NCI-H345 treated with DMSO at 0.1 percent for 48 hours (cell line): ENCODE measurements around the gene FRZB.

Experiments
- DNase-seq: peaks from one replicate; lab custom pipeline; 2025; ENCODE audit not compliant: unreplicated experiment; lab: John Stamatoyannopoulos, UW

Gene FRZB

GRCh38 chr2:182845794-182846417 lies 20.5 kb downstream of the FRZB start:
- no peak for DNase-seq

GRCh38 chr2:182836451-182836850 lies 30.0 kb downstream of the FRZB start:
- DNase-seq, result no peak

GRCh38 chr2:182834293-182834692 lies 32.1 kb downstream of the FRZB start:
- no peak for DNase-seq

- DNase-seq, result no peak
Measured at GRCh38 chr2:182833084-182833854, 33.2 kb downstream of the FRZB start.

GRCh38 chr2:182831921-182832320 lies 34.5 kb downstream of the FRZB start:
- no peak for DNase-seq

- no peak for DNase-seq
Measured at GRCh38 chr2:182831101-182831500, 35.3 kb downstream of the FRZB start.

GRCh38 chr2:182827182-182827879 lies 39.1 kb downstream of the FRZB start:
- no peak for DNase-seq

GRCh38 chr2:182826496-182826895 lies 39.9 kb downstream of the FRZB start:
- no peak for DNase-seq

- no peak for DNase-seq
Measured at GRCh38 chr2:182826064-182826463, 40.4 kb downstream of the FRZB start.

GRCh38 chr2:182824767-182825158 lies 41.7 kb downstream of the FRZB start:
- no peak for DNase-seq

- DNase-seq, result peak; percentile 65
Measured at GRCh38 chr2:182824056-182824766, 42.2 kb downstream of the FRZB start.

- DNase-seq, result no peak
Measured at GRCh38 chr2:182822733-182823132, 43.7 kb downstream of the FRZB start.

GRCh38 chr2:182821182-182821581 lies 45.3 kb downstream of the FRZB start:
- DNase-seq, result no peak

GRCh38 chr2:182819412-182819811 lies 47.0 kb downstream of the FRZB start:
- DNase-seq, result no peak

GRCh38 chr2:182818925-182819324 lies 47.5 kb downstream of the FRZB start:
- DNase-seq, result peak; percentile 81

GRCh38 chr2:182818501-182818900 lies 47.9 kb downstream of the FRZB start:
- DNase-seq, result no peak

- DNase-seq, result no peak
Measured at GRCh38 chr2:182817558-182817957, 48.9 kb downstream of the FRZB start.

GRCh38 chr2:182816866-182817265 lies 49.6 kb downstream of the FRZB start:
- no peak for DNase-seq

- no peak for DNase-seq
Measured at GRCh38 chr2:182814804-182815203, 51.6 kb downstream of the FRZB start.

GRCh38 chr2:182814380-182814779 lies 52.1 kb downstream of the FRZB start:
- DNase-seq, result no peak

GRCh38 chr2:182810087-182810486 lies 56.4 kb downstream of the FRZB start:
- no peak for DNase-seq
